HFF-Myc (cell line): Measurements from ENCODE around the gene KIF26A.

ENCODE experiments used
- DNase-seq: peaks from one replicate; pipeline ENCODE4 v3.0.0-alpha.2; 2011; ENCODE audit warnings: low read depth; ENCODE audit errors: extremely low read depth
- H3K4me3 ChIP-seq: replicated peaks from 2 replicates; pipeline ENCODE4 v1.5.1; 2011; ENCODE audit warnings: low read depth, mild to moderate bottlenecking, control low read depth, low read length
- CTCF ChIP-seq: IDR thresholded peaks from 2 replicates; pipeline ENCODE4 v1.5.1; 2012; ENCODE audit warnings: mild to moderate bottlenecking, low read depth, low read length, control low read depth; ENCODE audit errors: missing control alignments

Gene KIF26A

GRCh38 chr14:104142136-104142945 is 4.0 kb downstream of the KIF26A start:
- H3K4me3 ChIP-seq = no peak overlapping the region
- no peak for DNase-seq
- no peak for TF ChIP-seq CTCF

- H3K4me3 ChIP-seq = no peak overlapping the region
- no peak for TF ChIP-seq CTCF
- DNase-seq = no peak
Observed at GRCh38 chr14:104142946-104143470, 4.6 kb downstream of the KIF26A start.

GRCh38 chr14:104143521-104144452 is 5.4 kb downstream of the KIF26A start:
- TF ChIP-seq CTCF = no peak
- no peak overlapping the region for H3K4me3 ChIP-seq
- DNase-seq = no peak

GRCh38 chr14:104144453-104144790 is 6.0 kb downstream of the KIF26A start:
- no peak overlapping the region for H3K4me3 ChIP-seq
- no peak for DNase-seq

GRCh38 chr14:104144911-104145825 is 6.8 kb downstream of the KIF26A start:
- no peak for DNase-seq
- no peak overlapping the region for H3K4me3 ChIP-seq
- TF ChIP-seq CTCF = no peak

More at GRCh38 chr14:104144453-104144790, 6.0 kb downstream of the KIF26A start:
- no peak for TF ChIP-seq CTCF
